GM23338 (cell line): ENCODE results near the gene BGLAP. TPM values are rescaled to one million over a fixed set of nuclear protein-coding genes. Genes with fewer than 3 reads are reported as not detected.

ENCODE experiments used
- ATAC-seq: fragments of 200-7000 bp; cut with Tn5 transposase; 3 replicates; pipeline ENCODE4 v1.9.1; 2020
- DNase-seq: peaks from one replicate; pipeline ENCODE4 v3.0.0-alpha.2; 2015; ENCODE audit warnings: low spot score
- H2AFZ ChIP-seq: fragments of 200-600 bp; sonication (generic); 2 replicates; pipeline ENCODE4 v1.8.0; 2016; ENCODE audit warnings: antibody characterized with exemption, mild to moderate bottlenecking, moderate library complexity
- H3F3A ChIP-seq: fragments of 200-600 bp; sonication (generic); replicated peaks from 2 replicates; pipeline ENCODE4 v1.8.0; 2017; ENCODE audit warnings: antibody characterized with exemption, mixed run types, low read depth
- H3K27ac ChIP-seq: fragments of 200-600 bp; sonication (generic); 2 replicates; pipeline ENCODE4 v1.6.1; 2016; ENCODE audit warnings: low read depth
- H3K27me3 ChIP-seq: fragments of 200-600 bp; sonication (generic); 2 replicates; pipeline ENCODE4 v1.8.0; 2016; ENCODE audit warnings: mild to moderate bottlenecking, mixed run types, moderate library complexity; ENCODE audit not compliant: insufficient read depth
- H3K36me3 ChIP-seq: fragments of 200-600 bp; sonication (generic); 2 replicates; pipeline ENCODE4 v1.8.0; 2016; ENCODE audit warnings: mild to moderate bottlenecking; ENCODE audit not compliant: insufficient read depth
- H3K4me1 ChIP-seq: fragments of 200-600 bp; sonication (generic); 2 replicates; pipeline ENCODE4 v1.8.0; 2016; ENCODE audit warnings: mild to moderate bottlenecking, moderate library complexity; ENCODE audit not compliant: insufficient read depth
- H3K4me2 ChIP-seq: fragments of 200-600 bp; sonication (generic); 2 replicates; pipeline ENCODE4 v1.7.1; 2017; ENCODE audit warnings: mixed run types
- H3K4me3 ChIP-seq: fragments of 200-600 bp; sonication (generic); 2 replicates; pipeline ENCODE4 v1.6.1; 2016; ENCODE audit warnings: mixed run types
- H3K79me2 ChIP-seq: fragments of 200-600 bp; sonication (generic); replicated peaks from 2 replicates; pipeline ENCODE4 v1.8.0; 2017; ENCODE audit warnings: mild to moderate bottlenecking; ENCODE audit not compliant: insufficient read depth
- H3K9me2 ChIP-seq: fragments of 200-600 bp; sonication (generic); 2 replicates; pipeline ENCODE4 v1.8.0; 2017; ENCODE audit not compliant: insufficient read depth
- H4K20me1 ChIP-seq: fragments of 200-600 bp; sonication (generic); replicated peaks from 2 replicates; pipeline ENCODE4 v1.8.0; 2017; ENCODE audit warnings: mild to moderate bottlenecking; ENCODE audit not compliant: insufficient read depth
- H3K27ac Mint-ChIP-seq: 2 replicates; pipeline ENCODE4 v1.8.0; 2020; ENCODE audit warnings: inconsistent platforms, mild to moderate bottlenecking, moderate library complexity, mixed read lengths
- H3K27me3 Mint-ChIP-seq: 3 replicates; pipeline ENCODE4 v1.8.0; 2022; ENCODE audit warnings: low read depth, mild to moderate bottlenecking, moderate library complexity, mixed read lengths, inconsistent platforms; ENCODE audit not compliant: insufficient read depth, poor library complexity
- H3K36me3 Mint-ChIP-seq: 3 replicates; pipeline ENCODE4 v1.8.0; 2021; ENCODE audit warnings: low read depth, mild to moderate bottlenecking, inconsistent platforms, moderate library complexity, mixed read lengths
- H3K4me1 Mint-ChIP-seq: 3 replicates; pipeline ENCODE4 v1.8.0; 2020; ENCODE audit warnings: mild to moderate bottlenecking, inconsistent platforms, mixed read lengths
- H3K4me3 Mint-ChIP-seq: 3 replicates; pipeline ENCODE4 v1.8.0; 2021; ENCODE audit warnings: moderate library complexity, mild to moderate bottlenecking, inconsistent platforms, mixed read lengths
- H3K9me3 Mint-ChIP-seq: 3 replicates; pipeline ENCODE4 v1.8.0; 2020; ENCODE audit warnings: moderate library complexity, mild to moderate bottlenecking, inconsistent platforms, mixed read lengths
- CREB1 ChIP-seq: fragments of 250-450 bp; sonication (Bioruptor Pico); IDR thresholded peaks from 2 replicates; pipeline ENCODE4 v1.5.0; 2020; ENCODE audit warnings: low read depth, mild to moderate bottlenecking, moderate library complexity
- CTCF ChIP-seq, 2 experiments: fragments of 200-600 bp in 1 of 2; sonication (generic) in 1 of 2; conservative IDR thresholded peaks; 2 replicates each; pipeline versions ENCODE4 v1.5.1 to v1.6.1; 2016 to 2017; ENCODE audit warnings: antibody characterized with exemption in 2 of 2, low read depth in 2 of 2, mild to moderate bottlenecking in 2 of 2, moderate library complexity in 1 of 2
- EZH2 ChIP-seq: fragments of 200-600 bp; sonication (generic); IDR thresholded peaks from one replicate; pipeline ENCODE4 v1.8.0; 2017; ENCODE audit warnings: antibody characterized with exemption, mild to moderate bottlenecking, low read depth; ENCODE audit not compliant: unreplicated experiment
- EZH2phosphoT487 ChIP-seq: fragments of 200-600 bp; sonication (generic); IDR thresholded peaks from one replicate; pipeline ENCODE4 v1.8.1; 2018; ENCODE audit warnings: antibody characterized with exemption; ENCODE audit not compliant: unreplicated experiment
- JUNB ChIP-seq: IDR thresholded peaks from one replicate; pipeline ENCODE4 v1.6.1; 2016; ENCODE audit warnings: antibody characterized with exemption; ENCODE audit not compliant: unreplicated experiment
- NANOG ChIP-seq: IDR thresholded peaks from 2 replicates; pipeline ENCODE4 v1.6.1; 2016; ENCODE audit warnings: antibody characterized with exemption, borderline replicate concordance
- POLR2AphosphoS5 ChIP-seq: IDR thresholded peaks from 2 replicates; pipeline ENCODE4 v1.6.1; 2016; ENCODE audit warnings: antibody characterized with exemption, low read depth
- STAT1 ChIP-seq: IDR thresholded peaks from one replicate; pipeline ENCODE4 v1.6.1; 2016; ENCODE audit warnings: antibody characterized with exemption; ENCODE audit not compliant: unreplicated experiment
- ZNF114 ChIP-seq: fragments of 250-450 bp; sonication (Bioruptor Pico); IDR thresholded peaks from 2 replicates; pipeline ENCODE4 v1.5.0; 2020; ENCODE audit warnings: mild to moderate bottlenecking, moderate library complexity
- ZNF331 ChIP-seq: fragments of 250-450 bp; sonication (Bioruptor Pico); IDR thresholded peaks from 2 replicates; pipeline ENCODE4 v1.5.0; 2020; ENCODE audit warnings: low read depth, mild to moderate bottlenecking, moderate library complexity
- ZNF462 ChIP-seq: fragments of 250-450 bp; sonication (Bioruptor Pico); IDR thresholded peaks from 2 replicates; pipeline ENCODE4 v1.5.0; 2020; ENCODE audit warnings: mild to moderate bottlenecking, moderate library complexity
- polyA plus RNA-seq: library from polyadenylated mRNA; unstranded; fragments of >200 nt; fragmentation: Nextera tagmentation; extraction: Ambion mirVana; gene quantifications from 2 replicates; pipeline ENCODE4 v1.2.1, GENCODE V29; 2016
- total RNA-seq: library from RNA; depleted of rRNA; stranded (reverse); fragments of >200 nt; shearing (Covaris generic); gene quantifications from 2 replicates; pipeline ENCODE4 v1.2.3, GENCODE V29; 2014
- TF ChIP-seq, protein P1 (sequence below): IDR thresholded peaks from one replicate; pipeline ENCODE4 v1.6.1; 2018; ENCODE audit warnings: antibody characterized with exemption; ENCODE audit not compliant: unreplicated experiment
- TF ChIP-seq, protein P2 (sequence below): IDR thresholded peaks from 2 replicates; pipeline ENCODE4 v1.6.1; 2016; ENCODE audit warnings: antibody characterized with exemption

The BGLAP gene
- total and polyA plus RNA-seq, 2 experiments from 2014 or later = 0.36 to 0.42 TPM

- Histone ChIP-seq H3K4me1 (peaks cover 6% of the 10 kb centered on the region; the same call in 1 of the 2 replicates), H3K27me3 (no peaks in the 10 kb centered on the region), H3K4me2 (no peak overlapping the region), H4K20me1 (no peaks in the 10 kb centered on the region; the same call in 1 of the 2 replicates), H3K9me2 (no peaks in the 10 kb centered on the region), H3F3A (no peaks in the 10 kb centered on the region), H3K27ac (no peak overlapping the region), H3K36me3 (0 out of 2 replicates have a peak, but pooled peaks cover 3% of the 10 kb centered on the region), H3K79me2 (peaks cover 64% of the 10 kb centered on the region), H3K4me3 (no peak overlapping the region), H2AFZ (no peak overlapping the region)
- no peak overlapping the region for H3K4me3 Mint-ChIP-seq
- no peaks in the 10 kb centered on the region for H3K27me3 Mint-ChIP-seq
- no peak overlapping the region for H3K27ac Mint-ChIP-seq
- peaks cover 25% of the 10 kb centered on the region for H3K36me3 Mint-ChIP-seq
- TF ChIP-seq, protein P1, sequence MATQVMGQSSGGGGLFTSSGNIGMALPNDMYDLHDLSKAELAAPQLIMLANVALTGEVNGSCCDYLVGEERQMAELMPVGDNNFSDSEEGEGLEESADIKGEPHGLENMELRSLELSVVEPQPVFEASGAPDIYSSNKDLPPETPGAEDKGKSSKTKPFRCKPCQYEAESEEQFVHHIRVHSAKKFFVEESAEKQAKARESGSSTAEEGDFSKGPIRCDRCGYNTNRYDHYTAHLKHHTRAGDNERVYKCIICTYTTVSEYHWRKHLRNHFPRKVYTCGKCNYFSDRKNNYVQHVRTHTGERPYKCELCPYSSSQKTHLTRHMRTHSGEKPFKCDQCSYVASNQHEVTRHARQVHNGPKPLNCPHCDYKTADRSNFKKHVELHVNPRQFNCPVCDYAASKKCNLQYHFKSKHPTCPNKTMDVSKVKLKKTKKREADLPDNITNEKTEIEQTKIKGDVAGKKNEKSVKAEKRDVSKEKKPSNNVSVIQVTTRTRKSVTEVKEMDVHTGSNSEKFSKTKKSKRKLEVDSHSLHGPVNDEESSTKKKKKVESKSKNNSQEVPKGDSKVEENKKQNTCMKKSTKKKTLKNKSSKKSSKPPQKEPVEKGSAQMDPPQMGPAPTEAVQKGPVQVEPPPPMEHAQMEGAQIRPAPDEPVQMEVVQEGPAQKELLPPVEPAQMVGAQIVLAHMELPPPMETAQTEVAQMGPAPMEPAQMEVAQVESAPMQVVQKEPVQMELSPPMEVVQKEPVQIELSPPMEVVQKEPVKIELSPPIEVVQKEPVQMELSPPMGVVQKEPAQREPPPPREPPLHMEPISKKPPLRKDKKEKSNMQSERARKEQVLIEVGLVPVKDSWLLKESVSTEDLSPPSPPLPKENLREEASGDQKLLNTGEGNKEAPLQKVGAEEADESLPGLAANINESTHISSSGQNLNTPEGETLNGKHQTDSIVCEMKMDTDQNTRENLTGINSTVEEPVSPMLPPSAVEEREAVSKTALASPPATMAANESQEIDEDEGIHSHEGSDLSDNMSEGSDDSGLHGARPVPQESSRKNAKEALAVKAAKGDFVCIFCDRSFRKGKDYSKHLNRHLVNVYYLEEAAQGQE = no peak
- TF ChIP-seq POLR2AphosphoS5 (no peak), ZNF331 (CRISPR knock-in tag) (no peak), JUNB (no peak), EZH2 (no peak), ZNF462 (CRISPR knock-in tag) (no peak), STAT1 (no peak), CTCF (conservative IDR thresholded peaks at IDR 0.05; ENCODE audit: low read depth in 2 of 2) (no peak), CREB1 (no peak), NANOG (no peak), ZNF114 (CRISPR knock-in tag) (no peak), EZH2phosphoT487 (no peak)
- TF ChIP-seq, protein P2, sequence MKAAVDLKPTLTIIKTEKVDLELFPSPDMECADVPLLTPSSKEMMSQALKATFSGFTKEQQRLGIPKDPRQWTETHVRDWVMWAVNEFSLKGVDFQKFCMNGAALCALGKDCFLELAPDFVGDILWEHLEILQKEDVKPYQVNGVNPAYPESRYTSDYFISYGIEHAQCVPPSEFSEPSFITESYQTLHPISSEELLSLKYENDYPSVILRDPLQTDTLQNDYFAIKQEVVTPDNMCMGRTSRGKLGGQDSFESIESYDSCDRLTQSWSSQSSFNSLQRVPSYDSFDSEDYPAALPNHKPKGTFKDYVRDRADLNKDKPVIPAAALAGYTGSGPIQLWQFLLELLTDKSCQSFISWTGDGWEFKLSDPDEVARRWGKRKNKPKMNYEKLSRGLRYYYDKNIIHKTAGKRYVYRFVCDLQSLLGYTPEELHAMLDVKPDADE = no peak
- no peaks in the 10 kb centered on the region for H3K9me3 Mint-ChIP-seq
- ATAC-seq (no peak), DNase-seq (no peak)
- peaks cover 5% of the 10 kb centered on the region; the same call in 1 of the 3 replicates for H3K4me1 Mint-ChIP-seq
These were observed 38.7 kb upstream of the BGLAP start for GRCh38 chr1:156203331-156203730.
